Spleen (tissue), 11 donors: ENCODE measurements around the gene RPL14. TPM values are rescaled to one million over a fixed set of nuclear protein-coding genes. Genes with fewer than 3 reads are reported as not detected.
A peak's percentile ranks its signal among the peaks of the same experiment; 100 is the strongest.

Experiments used
- DNase-seq: peaks from one replicate; pipeline ENCODE4 v3.0.0-alpha.2; 2020
- H3K27ac ChIP-seq, 8 donors: fragments of 200-600 bp; sonication (generic) in 7 of 8; 1 replicate in 4 of 8; 2 replicates in 4 of 8; pipeline versions ENCODE4 v1.5.0 to v1.8.0; 2016 to 2021; ENCODE audit warnings: inconsistent platforms in 4 of 8, mild to moderate bottlenecking in 4 of 8, moderate library complexity in 1 of 8
- H3K27me3 ChIP-seq, 7 donors: fragments of 200-600 bp; sonication (generic) in 6 of 7; replicated peaks in 1 of 7; 1 replicate in 4 of 7; 2 replicates in 3 of 7; pipeline versions ENCODE4 v1.5.0 to v1.8.0; 2016 to 2021; ENCODE audit warnings: inconsistent platforms in 3 of 7, mild to moderate bottlenecking in 1 of 7
- H3K36me3 ChIP-seq, 6 donors: fragments of 200-600 bp; sonication (generic) in 5 of 6; 1 replicate in 4 of 6; 2 replicates in 2 of 6; pipeline versions ENCODE4 v1.5.0 to v1.8.0; 2016 to 2021; ENCODE audit warnings: inconsistent platforms in 2 of 6
- H3K4me1 ChIP-seq, 6 donors: fragments of 200-600 bp; sonication (generic) in 5 of 6; 1 replicate in 3 of 6; 2 replicates in 3 of 6; pipeline versions ENCODE4 v1.5.0 to v1.8.0; 2016 to 2021; ENCODE audit warnings: inconsistent platforms in 3 of 6
- H3K4me3 ChIP-seq, 8 donors: fragments of 200-600 bp; sonication (generic) in 7 of 8; 1 replicate in 4 of 8; 2 replicates in 4 of 8; pipeline versions ENCODE4 v1.5.0 to v1.8.0; 2016 to 2021; ENCODE audit warnings: inconsistent platforms in 4 of 8, mild to moderate bottlenecking in 4 of 8, moderate library complexity in 2 of 8
- H3K9me3 ChIP-seq, 8 donors: fragments of 200-600 bp; sonication (generic) in 7 of 8; 1 replicate in 4 of 8; 2 replicates in 4 of 8; pipeline versions ENCODE4 v1.5.0 to v1.8.0; 2016 to 2021; ENCODE audit warnings: inconsistent platforms in 4 of 8
- CTCF ChIP-seq, 11 experiments: fragments of 200-600 bp in 7 of 11; fragments of 450-650 bp in 4 of 11; sonication (generic) in 4 of 11; IDR thresholded peaks in 8 of 11; conservative IDR thresholded peaks in 3 of 11; 1 replicate in 7 of 11; 2 replicates in 4 of 11; pipeline versions ENCODE4 v1.4.0 to v1.8.0; 2016 to 2021; ENCODE audit warnings: antibody characterized with exemption in 11 of 11, inconsistent platforms in 4 of 11, mild to moderate bottlenecking in 1 of 11
- POLR2A ChIP-seq, 3 donors: fragments of 450-650 bp; IDR thresholded peaks; one replicate each; pipeline ENCODE4 v1.5.1; 2017; ENCODE audit warnings: antibody characterized with exemption in 3 of 3, mild to moderate bottlenecking in 1 of 3
- POLR2AphosphoS5 ChIP-seq, 3 donors: sonication (generic); formaldehyde crosslinking; IDR thresholded peaks; one replicate each; pipeline ENCODE4 v1.5.1; 2017; ENCODE audit warnings: antibody characterized with exemption in 3 of 3
- WGBS, 5 donors: extraction: QIAGEN DNeasy Blood & Tissue Kit in 3 of 5; methylation state at CpG; one replicate each; pipeline versions ENCODE4 v1.1.5 to v1.1.7; 2013 to 2018; 5-methylcytosine and 5-hydroxymethylcytosine counted together
- intact Hi-C: fragments of 100-400 bp; cut with DNase I; formaldehyde crosslinking; loops from one replicate; pipeline ENCODE4 v1.15.0; 2023; ENCODE audit warnings: low total_unique reads
- polyA plus RNA-seq, 3 donors: library from polyadenylated mRNA; stranded (reverse); fragments of 200-250 nt; gene quantifications; one replicate each; pipeline ENCODE4 v1.2.1, GENCODE V29; 2013
- total RNA-seq, 7 donors: library from RNA; depleted of rRNA in 3 of 7; stranded (reverse); fragments of >200 nt in 3 of 7; fragmentation: NEBNext Ultra II Directional in 4 of 7; extraction: Animal tissue kit (Norgen Biotek cat#: 25700) in 4 of 7; gene quantifications; one replicate each; pipeline versions ENCODE4 v1.1.0 to v1.2.1, GENCODE V29; 2016 to 2021
- donor health status: healthy with polysubstance abuse.
- donor health status: DM: no; HTN: no; CAD: no; lungs with moderate emphysema.
- donor health status: DM: no; HTN: no; CAD: no.
- donor health status: Bipolar disorder and iron deficiency.
- donor health status: healthy.
- donor health status: DM: no; HTN: no; CAD: no.
- donor health status: DM: yes; HTN: yes; CAD: no.

The RPL14 gene
- total and polyA plus RNA-seq, 10 donors = 292 to 2,856 (median 1,317) TPM

- H3K4me3 ChIP-seq = peak overlapping the region in 5 of 8 donors; percentile 51 to 74 (median 60)
- peak in 1 of 3 donors; percentile 73 for TF ChIP-seq POLR2AphosphoS5 (IDR thresholded peaks at IDR 0.05)
- no peak for TF ChIP-seq POLR2A (IDR thresholded peaks at IDR 0.05)
- intact Hi-C loops = no loop called here
- H3K9me3 ChIP-seq = no peaks in the 10 kb centered on the region
- 59 to 72% (median 65%) methylated on average over 5 of the region's 5 CpGs for WGBS, 5 donors
- DNase-seq = no peak
- H3K27me3 ChIP-seq = no peaks in the 10 kb centered on the region
- peaks cover 0 to 2% (median 0%) of the 10 kb centered on the region in 6 donors for H3K36me3 ChIP-seq
- peak overlapping the region; percentile 7 to 85 (median 82) for H3K27ac ChIP-seq
- H3K4me1 ChIP-seq = peaks cover 6 to 28% (median 14%) of the 10 kb centered on the region in 6 donors
These were observed 47.7 kb downstream of the RPL14 start for GRCh38 chr3:40504636-40505430.

GRCh38 chr3:40505599-40506462 lies 48.7 kb downstream of the RPL14 start, which contains the start of gene ZNF620:
TSS of gene ZNF620 (plus strand) at chr3:40506039. CDS start at chr3:40506353, 314 bp downstream.
- TF ChIP-seq POLR2AphosphoS5 (IDR thresholded peaks at IDR 0.05) = peak; percentile 80 to 85 (median 83)
- no peak for TF ChIP-seq POLR2A (IDR thresholded peaks at IDR 0.05)
- TF ChIP-seq CTCF (IDR thresholded peaks at IDR 0.05 in 8 of 11, conservative IDR thresholded peaks at IDR 0.05 in 3 of 11) = peak in 4 of 11 experiments; percentile 21 to 34 (median 27)
- Histone ChIP-seq H3K9me3 (no peaks in the 10 kb centered on the region), H3K4me3 (peak within 1 kb of the TSS; percentile 51 to 74 (median 62)), H3K27ac (peak within 1 kb of the TSS; percentile 66 to 85 (median 82)), H3K4me1 (peaks cover 6 to 28% (median 14%) of the 10 kb centered on the region in 6 donors), H3K27me3 (no peaks in the 10 kb centered on the region), H3K36me3 (peaks cover 0 to 12% (median 0%) of the 10 kb centered on the region in 6 donors)
- WGBS, 5 donors = 6 to 12% (median 8%) methylated on average over 35 to 44 of the region's 44 CpGs
- intact Hi-C loops = no loop called here
- DNase-seq = peak; percentile 86

GRCh38 chr3:40511031-40511718 lies 54.0 kb downstream of the RPL14 start:
- Histone ChIP-seq H3K27ac (no peak overlapping the region), H3K36me3 (peaks cover 0 to 58% (median 10%) of the 10 kb centered on the region in 6 donors), H3K27me3 (no peaks in the 10 kb centered on the region), H3K4me1 (peaks cover 6 to 13% (median 6%) of the 10 kb centered on the region in 6 donors), H3K9me3 (no peaks in the 10 kb centered on the region), H3K4me3 (no peak overlapping the region)
- no peak for DNase-seq
- WGBS, 5 donors = 91 to 100% (median 95%) methylated on average over 1 of the region's 1 CpG; no CpG with 5 or more reads in 1 of the 5 donors
- TF ChIP-seq POLR2AphosphoS5 (IDR thresholded peaks at IDR 0.05) (no peak), CTCF (IDR thresholded peaks at IDR 0.05 in 8 of 11, conservative IDR thresholded peaks at IDR 0.05 in 3 of 11) (no peak), POLR2A (IDR thresholded peaks at IDR 0.05) (no peak)
- intact Hi-C loops = no loop called here

GRCh38 chr3:40516201-40516600 lies 59.1 kb downstream of the RPL14 start:
- TF ChIP-seq POLR2AphosphoS5 (IDR thresholded peaks at IDR 0.05) = no peak
- TF ChIP-seq POLR2A (IDR thresholded peaks at IDR 0.05) = no peak
- TF ChIP-seq CTCF (IDR thresholded peaks at IDR 0.05 in 8 of 11, conservative IDR thresholded peaks at IDR 0.05 in 3 of 11) = no peak
- no peaks in the 10 kb centered on the region for H3K4me1 ChIP-seq
- intact Hi-C loops = no loop called here
- DNase-seq = no peak
- no peaks in the 10 kb centered on the region for H3K27me3 ChIP-seq
- WGBS, 5 donors = 82 to 97% (median 93%) methylated on average over 5 of the region's 5 CpGs
- H3K36me3 ChIP-seq = peaks cover 0 to 53% (median 15%) of the 10 kb centered on the region in 6 donors
- no peaks in the 10 kb centered on the region for H3K9me3 ChIP-seq
- no peak overlapping the region for H3K27ac ChIP-seq
- H3K4me3 ChIP-seq = no peak overlapping the region
